K562 (cell line): ENCODE measurements around the gene LHPP. TPM values are rescaled to one million over a fixed set of nuclear protein-coding genes. Genes with fewer than 3 reads are reported as not detected.

Experiments
- BRD4 ChIP-seq: fragments of 200-600 bp; sonication (generic); IDR thresholded peaks from 2 replicates; pipeline ENCODE4 v1.6.1; 2017; ENCODE audit warnings: inconsistent platforms
- CBFA2T3 ChIP-seq: fragments of 450-650 bp; IDR thresholded peaks from 2 replicates; pipeline ENCODE4 v1.6.1; 2017
- CCAR2 ChIP-seq: fragments of 200-400 bp; formaldehyde crosslinking; IDR thresholded peaks from 2 replicates; pipeline ENCODE4 v1.6.1; 2017; ENCODE audit warnings: mild to moderate bottlenecking, low read depth, low read length
- CREB1 ChIP-seq, 2 experiments: sonication (generic) in 1 of 2; formaldehyde crosslinking in 1 of 2; IDR thresholded peaks; 2 replicates each; pipeline versions ENCODE4 v1.6.1 to v1.8.0; 2012 to 2022; ENCODE audit warnings: inconsistent platforms in 1 of 2, mild to moderate bottlenecking in 1 of 2, missing genetic modification reagents in 1 of 2, moderate library complexity in 1 of 2
- EZH2 ChIP-seq: IDR thresholded peaks from 2 replicates; pipeline ENCODE4 v1.6.1; 2012; ENCODE audit warnings: low read depth, mild to moderate bottlenecking, inconsistent platforms, low read length, borderline replicate concordance
- FOXJ2 ChIP-seq: fragments of 200-800 bp; sonication (Bioruptor generic); IDR thresholded peaks from 2 replicates; pipeline ENCODE4 v1.6.1; 2016; ENCODE audit warnings: missing genetic modification characterization, missing compliant biosample characterization
- GATAD2B ChIP-seq: fragments of 450-650 bp; IDR thresholded peaks from 2 replicates; pipeline ENCODE4 v1.6.1; 2017; ENCODE audit warnings: mild to moderate bottlenecking, borderline replicate concordance
- IFI16 ChIP-seq: fragments of 250-450 bp; sonication (Bioruptor Pico); IDR thresholded peaks from 2 replicates; pipeline ENCODE4 v2.1.2; 2022; ENCODE audit warnings: mild to moderate bottlenecking, inconsistent platforms
- KLF10 ChIP-seq: fragments of 250-450 bp; sonication (Bioruptor Pico); IDR thresholded peaks from 2 replicates; pipeline ENCODE4 v1.6.1; 2021; ENCODE audit warnings: matching md5 sums
- MAFF ChIP-seq: IDR thresholded peaks from 2 replicates; pipeline ENCODE4 v1.6.1; 2012; ENCODE audit warnings: low read length, improper control_type of control experiment
- MCM5 ChIP-seq: fragments of 450-650 bp; IDR thresholded peaks from 2 replicates; pipeline ENCODE4 v1.6.1; 2016; ENCODE audit warnings: low read depth
- POLR2G ChIP-seq: fragments of 200-400 bp; formaldehyde crosslinking; IDR thresholded peaks from 2 replicates; pipeline ENCODE4 v1.6.1; 2017; ENCODE audit warnings: low read depth, mild to moderate bottlenecking, antibody characterized with exemption, low read length, moderate library complexity
- PTBP1 ChIP-seq: fragments of 200-400 bp; formaldehyde crosslinking; IDR thresholded peaks from 2 replicates; pipeline ENCODE4 v1.6.1; 2017; ENCODE audit warnings: low read depth, low read length
- RBFOX2 ChIP-seq: fragments of 200-400 bp; formaldehyde crosslinking; IDR thresholded peaks from 2 replicates; pipeline ENCODE4 v1.6.1; 2017; ENCODE audit warnings: low read depth, mild to moderate bottlenecking, low read length, moderate library complexity
- TAF15 ChIP-seq: fragments of 200-400 bp; formaldehyde crosslinking; IDR thresholded peaks from 2 replicates; pipeline ENCODE4 v1.6.1; 2017; ENCODE audit warnings: mild to moderate bottlenecking, low read depth, low read length, moderate library complexity
- TAF9B ChIP-seq: fragments of 450-650 bp; IDR thresholded peaks from 2 replicates; pipeline ENCODE4 v1.6.1; 2018; ENCODE audit warnings: mild to moderate bottlenecking; ENCODE audit not compliant: partially characterized antibody
- TCF3 ChIP-seq: sonication (generic); formaldehyde crosslinking; IDR thresholded peaks from 2 replicates; pipeline ENCODE4 v1.4.0; 2020; ENCODE audit warnings: mild to moderate bottlenecking, missing genetic modification reagents
- U2AF2 ChIP-seq: fragments of 200-400 bp; formaldehyde crosslinking; optimal IDR thresholded peaks from 2 replicates; pipeline ENCODE3; 2017; ENCODE audit warnings: low read depth, mild to moderate bottlenecking, low read length
- XRCC5 ChIP-seq: fragments of 200-400 bp; formaldehyde crosslinking; IDR thresholded peaks from 2 replicates; pipeline ENCODE4 v1.6.1; 2017; ENCODE audit warnings: low read depth, mild to moderate bottlenecking, low read length
- ZNF124 ChIP-seq: sonication (generic); formaldehyde crosslinking; IDR thresholded peaks from 2 replicates; pipeline ENCODE4 v1.8.1; 2022; ENCODE audit warnings: missing genetic modification reagents
- ZNF316 ChIP-seq: fragments of 450-650 bp; IDR thresholded peaks from 2 replicates; pipeline ENCODE4 v1.6.1; 2016
- ZNF41 ChIP-seq: fragments of 250-450 bp; sonication (Bioruptor Pico); conservative IDR thresholded peaks from 2 replicates; pipeline ENCODE4 v1.4.0; 2020; ENCODE audit warnings: mild to moderate bottlenecking
- ZNF584 ChIP-seq: fragments of 200-800 bp; sonication (Bioruptor generic); IDR thresholded peaks from 2 replicates; pipeline ENCODE4 v1.6.1; 2016; ENCODE audit warnings: low read depth, mild to moderate bottlenecking, missing genetic modification characterization, missing compliant biosample characterization
- polyA plus RNA-seq, 8 experiments: library from polyadenylated mRNA; depleted of rRNA in 4 of 8; stranded (reverse) in 5 of 8; unstranded in 3 of 8; fragments of >200 nt; fragmentation: Nextera tagmentation in 2 of 8; fragmentation: Illumina TruSeq in 1 of 8; extraction: Ambion mirVana in 2 of 8; extraction: Trizol in 1 of 8; gene quantifications; 2 replicates each; pipeline versions ENCODE4 v1.2.1 to v1.2.3, GENCODE V29; 2011 to 2014; ENCODE audit warnings: inconsistent platforms in 1 of 8, missing spikeins in 1 of 8
- total RNA-seq, 7 experiments: library from RNA; depleted of rRNA in 6 of 7; stranded (reverse); fragments of >200 nt in 6 of 7; fragmentation: Illumina TruSeq in 2 of 7; extraction: Trizol in 2 of 7; gene quantifications; 2 replicates each; pipeline versions ENCODE4 v1.2.1 to v1.2.3, GENCODE V29; 2011 to 2021; ENCODE audit warnings: low replicate concordance in 1 of 7
- TF ChIP-seq, protein P1 (sequence below): fragments of 250-450 bp; sonication (Bioruptor Pico); IDR thresholded peaks from 2 replicates; pipeline ENCODE4 v1.9.0; 2021; ENCODE audit warnings: mild to moderate bottlenecking
- TF ChIP-seq, protein P2 (sequence below), 2 experiments: fragments of 450-650 bp in 1 of 2; sonication (generic) in 1 of 2; formaldehyde crosslinking; conservative IDR thresholded peaks; 2 replicates each; pipeline versions ENCODE4 v1.4.0 to v1.8.1; 2020 to 2022; ENCODE audit warnings: mild to moderate bottlenecking in 1 of 2, missing genetic modification reagents in 1 of 2
- TF ChIP-seq, protein P3 (sequence below), 2 experiments: IDR thresholded peaks; 2 replicates each; pipeline ENCODE4 v1.6.1; 2011; ENCODE audit warnings: borderline replicate concordance in 1 of 2, control low read depth in 1 of 2, low read depth in 1 of 2, low read length in 1 of 2, mild to moderate bottlenecking in 1 of 2, mixed read lengths in 1 of 2, moderate library complexity in 1 of 2; ENCODE audit not compliant: insufficient read depth in 1 of 2, insufficient read length in 1 of 2, poor library complexity in 1 of 2, severe bottlenecking in 1 of 2; ENCODE audit errors: extremely low read depth in 1 of 2
- TF ChIP-seq, protein P4 (sequence below): fragments of 450-650 bp; formaldehyde crosslinking; IDR thresholded peaks from 2 replicates; pipeline ENCODE4 v1.4.0; 2020; ENCODE audit warnings: mild to moderate bottlenecking

The LHPP gene
- total and polyA plus RNA-seq, 9 of the 15 experiments (the other 6 are each of a cell fraction or from before 2014, with no cell fraction given), result 0.34 to 7.4 (median 3.0) TPM

DNA sequence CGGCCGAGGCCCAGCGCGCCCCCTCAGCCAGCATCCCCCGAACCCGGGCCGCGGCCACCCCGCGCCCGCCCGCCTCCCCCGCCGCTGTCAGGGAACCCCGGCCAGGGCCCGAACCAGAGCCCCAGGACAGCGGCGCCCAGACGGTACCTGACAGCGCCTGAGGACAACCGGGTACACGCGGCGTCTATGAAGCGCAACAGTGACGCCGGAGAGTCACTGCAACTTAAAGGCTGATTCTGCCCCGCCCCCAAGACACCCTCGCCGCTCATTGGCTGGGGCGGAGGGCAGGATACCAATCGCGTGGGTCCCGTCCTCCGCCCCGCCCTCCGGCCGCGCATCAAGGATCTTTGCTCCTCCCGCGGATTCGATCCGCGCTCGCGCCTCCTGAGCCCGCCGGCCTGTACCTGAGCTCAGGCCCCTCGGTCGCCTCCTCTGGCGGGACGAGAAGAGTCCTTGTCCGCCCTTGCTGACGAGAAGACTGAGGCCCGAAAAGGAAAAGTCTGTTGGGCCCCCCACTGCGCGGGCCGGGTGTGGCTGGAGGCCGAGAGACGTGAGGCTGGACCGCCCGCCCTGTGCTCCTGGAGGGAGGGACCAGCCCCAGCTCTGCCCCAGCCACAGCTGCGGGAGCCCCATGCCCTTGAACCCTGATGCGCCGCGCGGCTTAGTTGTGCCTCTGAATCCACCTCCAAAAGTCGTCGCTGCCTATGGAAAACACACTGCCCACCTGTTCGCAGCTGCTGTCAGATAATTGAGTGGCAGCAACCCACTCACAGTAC lies 42.7 kb upstream of the LHPP start, which contains the start of gene OAT (continued):
- TF ChIP-seq EZH2 (no peak), CBFA2T3 (peak; percentile 19; the same call in 1 of the 2 replicates), PTBP1 (no peak), ZNF584 (CRISPR knock-in tag) (no peak), POLR2G (peak; percentile 100), TAF9B (peak; percentile 21), ZNF41 (CRISPR knock-in tag) (no peak), ZNF316 (no peak), CREB1 (IDR thresholded peaks at IDR 0.05) (peak; percentile 68; the same call in 1 of the 2 replicates), CREB1 (CRISPR knock-in tag; IDR thresholded peaks at IDR 0.05) (peak; percentile 38), KLF10 (no peak), MCM5 (no peak), RBFOX2 (peak; percentile 100), XRCC5 (0 out of 2 replicates have a peak, but pooled peaks have one; percentile 42), U2AF2 (no peak), FOXJ2 (tag) (0 out of 2 replicates have a peak, but pooled peaks have one; percentile 28), ZNF124 (CRISPR knock-in tag) (no peak), TAF15 (no peak), IFI16 (CRISPR knock-in tag) (no peak), BRD4 (no peak), MAFF (no peak), TCF3 (CRISPR knock-in tag) (no peak), CCAR2 (no peak), GATAD2B (no peak)
- TF ChIP-seq, protein P1, sequence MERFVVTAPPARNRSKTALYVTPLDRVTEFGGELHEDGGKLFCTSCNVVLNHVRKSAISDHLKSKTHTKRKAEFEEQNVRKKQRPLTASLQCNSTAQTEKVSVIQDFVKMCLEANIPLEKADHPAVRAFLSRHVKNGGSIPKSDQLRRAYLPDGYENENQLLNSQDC (CRISPR knock-in tag), result no peak
- TF ChIP-seq, protein P2, sequence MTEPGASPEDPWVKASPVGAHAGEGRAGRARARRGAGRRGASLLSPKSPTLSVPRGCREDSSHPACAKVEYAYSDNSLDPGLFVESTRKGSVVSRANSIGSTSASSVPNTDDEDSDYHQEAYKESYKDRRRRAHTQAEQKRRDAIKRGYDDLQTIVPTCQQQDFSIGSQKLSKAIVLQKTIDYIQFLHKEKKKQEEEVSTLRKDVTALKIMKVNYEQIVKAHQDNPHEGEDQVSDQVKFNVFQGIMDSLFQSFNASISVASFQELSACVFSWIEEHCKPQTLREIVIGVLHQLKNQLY (CRISPR knock-in tag; conservative IDR thresholded peaks at IDR 0.05), result no peak
- TF ChIP-seq, protein P3, sequence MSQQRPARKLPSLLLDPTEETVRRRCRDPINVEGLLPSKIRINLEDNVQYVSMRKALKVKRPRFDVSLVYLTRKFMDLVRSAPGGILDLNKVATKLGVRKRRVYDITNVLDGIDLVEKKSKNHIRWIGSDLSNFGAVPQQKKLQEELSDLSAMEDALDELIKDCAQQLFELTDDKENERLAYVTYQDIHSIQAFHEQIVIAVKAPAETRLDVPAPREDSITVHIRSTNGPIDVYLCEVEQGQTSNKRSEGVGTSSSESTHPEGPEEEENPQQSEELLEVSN (IDR thresholded peaks at IDR 0.05; ENCODE audit: borderline replicate concordance in 1 of 2, extremely low read depth in 1 of 2, insufficient read depth in 1 of 2, insufficient read length in 1 of 2, low read depth in 1 of 2, low read length in 1 of 2, poor library complexity in 1 of 2, severe bottlenecking in 1 of 2), result peak; percentile 31 to 52
- TF ChIP-seq, protein P4, sequence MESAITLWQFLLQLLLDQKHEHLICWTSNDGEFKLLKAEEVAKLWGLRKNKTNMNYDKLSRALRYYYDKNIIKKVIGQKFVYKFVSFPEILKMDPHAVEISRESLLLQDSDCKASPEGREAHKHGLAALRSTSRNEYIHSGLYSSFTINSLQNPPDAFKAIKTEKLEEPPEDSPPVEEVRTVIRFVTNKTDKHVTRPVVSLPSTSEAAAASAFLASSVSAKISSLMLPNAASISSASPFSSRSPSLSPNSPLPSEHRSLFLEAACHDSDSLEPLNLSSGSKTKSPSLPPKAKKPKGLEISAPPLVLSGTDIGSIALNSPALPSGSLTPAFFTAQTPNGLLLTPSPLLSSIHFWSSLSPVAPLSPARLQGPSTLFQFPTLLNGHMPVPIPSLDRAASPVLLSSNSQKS (CRISPR knock-in tag), result no peak
